ENCODE data around the gene PLCG2.
A peak's percentile ranks its signal among the peaks of the same experiment; 100 is the strongest.

GRCh38 chr16:82011199-82011641, 232.1 kb downstream of the PLCG2 start, which contains the start of gene SDR42E1:
- no peak for TF ChIP-seq CTCF (IDR thresholded peaks at IDR 0.05)
- TF ChIP-seq POLR2A (IDR thresholded peaks at IDR 0.05), result peak; percentile 40 to 46

Measured in Peyer's patch (tissue), 4 donors.